ENCODE results near the gene MYOZ2.

- TF ChIP-seq POLR2A (IDR thresholded peaks at IDR 0.05) (no peak), CTCF (IDR thresholded peaks at IDR 0.05) (no peak)
These were observed 3.3 kb upstream of the MYOZ2 start for GRCh38 chr4:119132306-119132705.

All from tibial nerve (tissue), 3 donors.